Fibroblast of peridontal ligament (primary cell): ENCODE results near the gene CIAO3.

Source experiments
- DNase-seq: peaks from one replicate; pipeline ENCODE4 v3.0.0-alpha.2; 2010; ENCODE audit errors: extremely low read depth

Gene CIAO3

GRCh38 chr16:711548-712320, 29.1 kb downstream of the CIAO3 start:
- DNase-seq = peak; percentile 44

- no peak for DNase-seq
Measured at GRCh38 chr16:711084-711483, 29.7 kb downstream of the CIAO3 start.

GRCh38 chr16:710500-711075, 30.2 kb downstream of the CIAO3 start:
- no peak for DNase-seq

- peak; percentile 81 for DNase-seq
Measured at GRCh38 chr16:709566-710499, 31.0 kb downstream of the CIAO3 start.

GRCh38 chr16:708959-709358, 31.8 kb downstream of the CIAO3 start:
- no peak for DNase-seq

GRCh38 chr16:708019-708418, 32.8 kb downstream of the CIAO3 start:
- no peak for DNase-seq

- DNase-seq = no peak
Measured at GRCh38 chr16:707062-707538, 33.7 kb downstream of the CIAO3 start.

- DNase-seq = no peak
Measured at GRCh38 chr16:706189-707061, 34.4 kb downstream of the CIAO3 start.

- DNase-seq = no peak
Measured at GRCh38 chr16:705431-706188, 35.2 kb downstream of the CIAO3 start, which contains the start of gene FBXL16. Gene FBXL16, minus strand, starts transcription at chr16:705801. Its CDS starts 8,396 bp downstream, at chr16:697405.

- no peak for DNase-seq
Measured at GRCh38 chr16:704552-705380, 36.0 kb downstream of the CIAO3 start.

GRCh38 chr16:704047-704446, 36.8 kb downstream of the CIAO3 start:
- DNase-seq = no peak

- no peak for DNase-seq
Measured at GRCh38 chr16:703406-703805, 37.4 kb downstream of the CIAO3 start.

GRCh38 chr16:702341-702740, 38.5 kb downstream of the CIAO3 start:
- DNase-seq = no peak

- no peak for DNase-seq
Measured at GRCh38 chr16:700684-701584, 39.9 kb downstream of the CIAO3 start.

GRCh38 chr16:698911-699671, 41.7 kb downstream of the CIAO3 start:
- no peak for DNase-seq

GRCh38 chr16:695355-696089, 45.3 kb downstream of the CIAO3 start:
- DNase-seq = no peak

- no peak for DNase-seq
Measured at GRCh38 chr16:694863-695354, 45.9 kb downstream of the CIAO3 start.
